Stimulated activated CD8-positive, alpha-beta memory T cell treated with anti-CD3 and anti-CD28 coated beads, Interleukin-12 subunit alpha, Interleukin-12 subunit beta, amount 100 ng/mL, for 4 hours (primary cell): Measurements from ENCODE around the gene FHAD1.

Source experiments
- DNase-seq: peaks from one replicate; pipeline ENCODE4 v3.0.0-alpha.2; 2020; ENCODE audit warnings: low read depth

The FHAD1 gene

DNA sequence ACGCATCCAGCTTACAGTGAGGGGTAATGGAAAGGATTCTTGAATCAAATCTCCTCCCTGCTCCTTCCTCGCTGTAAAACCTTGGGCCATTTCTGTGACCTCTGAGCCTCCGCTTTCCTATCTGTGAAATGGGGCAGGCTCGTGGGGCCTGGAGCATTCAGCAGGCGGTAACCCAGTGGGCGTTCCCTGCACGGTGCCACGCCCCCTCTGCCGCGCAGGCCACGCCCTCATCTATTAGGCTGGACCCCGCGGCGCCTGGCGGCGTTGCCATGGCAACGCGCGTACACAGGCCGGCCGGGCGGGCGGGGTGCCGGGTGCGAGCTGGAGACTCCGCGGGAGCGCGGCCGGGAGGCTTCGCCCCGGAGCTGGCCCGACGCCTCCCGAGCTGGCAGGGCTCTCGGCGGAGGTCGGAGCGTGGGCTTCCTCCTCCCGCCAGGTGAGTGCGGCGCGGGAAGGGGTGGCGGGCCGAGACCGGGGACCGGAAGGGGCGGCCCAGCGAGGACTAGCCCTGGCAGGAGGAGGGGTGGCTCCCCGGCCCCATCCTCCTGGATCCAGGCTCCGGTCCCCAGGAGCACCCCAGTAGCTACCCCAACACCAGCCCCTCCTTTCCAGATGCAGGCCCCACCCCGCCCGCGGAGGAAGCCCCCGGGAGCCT lies at the start of gene FHAD1:
Gene FHAD1 (plus strand): TSS at position 264 of the 655 bp plus-strand sequence. CDS start 4,562 bp downstream, outside the sequence.
- peak; percentile 35 for DNase-seq

- no peak for DNase-seq
Observed at GRCh38 chr1:15197591-15198447, 49.2 kb upstream of the FHAD1 start.

DNA sequence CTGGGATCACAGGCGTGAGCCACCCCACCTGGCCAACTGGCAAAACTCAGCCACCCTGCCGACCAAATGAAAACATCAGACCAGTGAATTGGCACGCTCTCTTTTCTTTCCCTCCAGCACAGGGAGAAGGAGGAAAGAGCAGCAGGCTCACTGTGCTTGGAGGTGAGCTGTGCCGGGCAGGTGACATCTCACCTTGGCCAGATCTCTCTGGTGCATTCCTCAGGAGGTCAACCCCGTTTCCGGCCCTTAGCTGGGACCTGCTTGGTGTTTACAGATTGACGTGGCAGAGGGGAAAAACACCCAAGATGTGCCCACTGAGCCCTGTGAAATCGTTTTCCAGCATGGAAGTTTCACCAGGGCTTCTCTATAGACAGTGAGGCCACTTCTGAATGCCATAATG lies 48.3 kb upstream of the FHAD1 start:
- no peak for DNase-seq

DNA sequence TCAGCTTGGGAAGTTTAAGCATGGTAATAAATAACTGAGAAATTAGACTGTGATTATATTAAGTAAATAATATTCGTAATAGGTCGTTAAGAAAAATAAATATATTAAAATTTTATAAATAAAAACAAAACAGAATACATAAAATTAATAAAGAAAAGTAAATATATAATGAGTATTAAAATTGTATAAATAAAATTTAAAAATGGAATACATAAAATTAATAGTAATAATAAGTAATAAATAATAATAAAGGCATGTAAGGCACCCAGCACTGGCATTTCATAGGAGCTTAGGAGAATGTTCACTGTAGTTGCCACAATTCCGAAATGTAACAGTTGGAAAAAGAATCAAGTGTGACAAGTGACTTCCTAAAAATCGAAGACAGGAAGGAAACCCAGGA lies 45.8 kb upstream of the FHAD1 start:
- DNase-seq: no peak

DNA sequence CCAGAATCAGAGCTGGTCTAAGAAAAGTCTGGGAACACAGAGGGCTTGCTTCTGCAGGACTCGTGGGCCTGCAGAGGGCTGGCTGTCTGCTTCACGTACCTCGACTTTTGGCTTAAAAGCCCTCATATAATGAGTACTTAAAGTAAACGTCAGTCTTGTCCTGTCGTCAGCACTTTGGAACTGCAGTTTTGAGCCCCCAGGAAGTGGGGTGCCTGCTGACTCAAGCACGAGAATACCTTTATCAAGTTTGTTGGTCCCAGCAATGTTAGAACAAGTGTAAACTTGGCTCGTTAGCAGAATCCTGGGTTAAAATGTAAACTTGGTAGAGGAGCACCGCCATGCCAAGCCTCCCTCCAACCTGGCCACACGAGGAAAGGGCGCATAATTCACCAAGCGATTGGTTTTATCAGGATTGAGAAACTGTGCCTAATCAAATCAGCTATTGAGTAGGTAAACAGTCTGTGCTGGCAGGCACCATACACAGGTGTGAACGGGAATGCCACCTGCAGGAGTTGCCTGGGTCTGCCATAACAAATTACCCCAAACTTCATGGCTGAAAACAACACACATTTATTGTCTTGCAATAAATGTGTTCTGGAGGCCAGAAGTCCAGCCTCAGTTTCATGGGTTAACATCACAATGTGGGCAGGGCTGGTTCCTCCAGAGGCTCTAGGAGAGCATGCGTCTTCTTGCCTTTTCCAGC lies 45.0 kb upstream of the FHAD1 start:
- no peak for DNase-seq

- no peak for DNase-seq
Observed at GRCh38 chr1:15204931-15205330, 42.1 kb upstream of the FHAD1 start.

DNA sequence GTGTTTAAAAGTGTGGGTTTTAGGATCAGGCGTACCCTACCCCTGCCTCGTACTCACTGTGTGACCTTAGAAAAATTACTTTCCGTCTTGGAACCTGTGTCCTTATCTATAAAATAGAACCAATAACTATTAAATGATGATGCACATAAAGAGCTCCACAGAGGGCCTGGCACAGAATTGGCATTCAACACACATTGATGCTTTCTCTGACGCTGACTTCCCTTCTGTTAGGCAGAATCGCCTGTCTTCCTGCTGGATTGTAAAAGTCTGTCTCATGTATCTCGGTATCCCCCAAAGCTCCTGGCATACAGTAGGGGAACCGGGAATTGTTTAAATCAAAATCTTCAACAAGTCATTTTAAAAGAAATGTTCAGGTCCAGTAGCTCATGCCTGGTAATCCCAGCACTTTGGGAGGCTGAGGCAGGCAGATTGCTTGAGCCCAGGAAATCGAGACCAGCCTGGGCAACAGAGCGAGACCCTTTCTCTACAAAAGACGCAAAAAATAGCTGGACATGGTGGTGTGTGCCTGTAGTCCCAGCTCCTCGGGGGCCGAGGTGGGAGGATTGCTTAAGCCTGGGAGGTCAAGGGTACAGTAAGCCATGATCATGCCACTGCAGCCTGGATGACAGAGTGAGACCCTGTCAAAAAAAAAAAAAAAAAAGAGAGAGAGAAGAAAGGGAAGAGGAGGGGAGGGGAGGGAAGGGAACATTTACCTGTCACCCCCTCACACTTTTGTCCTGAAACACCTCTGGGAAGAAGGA lies 41.3 kb upstream of the FHAD1 start:
- DNase-seq: no peak

DNA sequence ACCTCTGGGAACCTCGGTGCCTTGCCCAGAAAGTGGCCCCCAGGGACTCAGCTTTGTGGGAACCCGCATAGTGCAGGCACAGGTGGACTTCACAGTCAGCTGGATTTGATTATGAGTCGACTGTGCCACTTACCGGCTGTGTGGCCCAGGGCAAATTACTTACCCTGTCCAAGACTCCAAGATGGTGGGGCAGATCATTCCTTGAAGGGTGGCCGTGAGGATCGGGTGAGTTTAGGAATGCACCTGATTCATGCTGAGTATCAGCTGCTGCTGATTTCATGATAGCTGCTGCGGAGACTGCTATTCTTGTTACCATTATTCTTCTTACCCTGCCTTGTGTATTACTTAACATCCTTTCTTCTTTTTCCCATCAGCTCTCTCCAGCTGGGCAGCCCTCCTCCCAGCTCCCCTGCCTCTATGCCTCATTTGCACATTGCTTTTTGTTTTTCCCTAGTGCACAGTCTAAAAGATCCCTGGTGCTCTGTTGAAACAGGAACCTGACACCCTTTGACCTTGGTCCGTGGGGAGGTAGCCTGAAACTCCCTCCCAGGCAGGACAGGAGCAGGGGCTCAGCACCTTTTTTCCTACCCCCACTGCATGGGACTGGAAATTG lies 40.5 kb upstream of the FHAD1 start:
- DNase-seq: no peak

DNA sequence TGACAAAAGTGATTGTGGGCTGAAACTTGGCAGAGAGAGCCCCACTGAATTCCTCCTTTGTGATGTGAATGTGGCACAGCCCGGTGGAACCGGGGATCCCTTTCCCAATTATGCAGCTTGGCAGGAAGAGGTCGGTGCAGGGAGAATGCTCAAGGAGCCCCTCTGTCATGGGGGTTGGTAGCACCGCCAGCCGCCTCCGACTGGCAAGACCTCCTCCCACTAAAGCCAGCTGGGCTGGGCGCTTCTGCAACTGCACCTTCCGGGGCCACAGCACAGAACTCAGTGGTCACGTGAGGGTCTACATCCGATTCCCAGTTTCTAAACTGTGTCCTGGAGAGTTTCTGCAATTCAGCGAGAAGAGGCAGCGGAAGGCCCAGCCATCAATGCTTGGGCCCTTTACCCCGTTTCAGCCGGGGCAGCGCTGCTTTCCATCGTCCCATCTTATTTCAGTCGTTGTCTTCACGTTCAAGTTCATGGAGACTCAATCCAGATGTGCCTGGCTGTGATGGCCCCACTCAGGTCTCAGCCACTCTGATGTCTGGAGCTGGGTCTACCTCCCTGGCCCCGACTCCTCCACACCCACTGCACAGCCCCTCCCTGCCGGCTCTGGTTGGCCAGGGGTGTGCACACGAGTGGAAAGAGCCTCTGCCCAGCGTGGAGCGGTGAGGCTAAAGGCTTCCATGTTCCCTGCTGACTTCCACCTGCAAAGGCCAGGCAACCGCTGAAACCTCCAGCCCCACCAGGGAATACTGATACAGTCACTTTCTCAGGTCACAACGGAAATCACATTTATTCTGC lies 39.8 kb upstream of the FHAD1 start:
- no peak for DNase-seq

- no peak for DNase-seq
Observed at GRCh38 chr1:15207829-15208429, 39.1 kb upstream of the FHAD1 start.

- DNase-seq: no peak
Observed at GRCh38 chr1:15210651-15211375, 36.2 kb upstream of the FHAD1 start.

DNA sequence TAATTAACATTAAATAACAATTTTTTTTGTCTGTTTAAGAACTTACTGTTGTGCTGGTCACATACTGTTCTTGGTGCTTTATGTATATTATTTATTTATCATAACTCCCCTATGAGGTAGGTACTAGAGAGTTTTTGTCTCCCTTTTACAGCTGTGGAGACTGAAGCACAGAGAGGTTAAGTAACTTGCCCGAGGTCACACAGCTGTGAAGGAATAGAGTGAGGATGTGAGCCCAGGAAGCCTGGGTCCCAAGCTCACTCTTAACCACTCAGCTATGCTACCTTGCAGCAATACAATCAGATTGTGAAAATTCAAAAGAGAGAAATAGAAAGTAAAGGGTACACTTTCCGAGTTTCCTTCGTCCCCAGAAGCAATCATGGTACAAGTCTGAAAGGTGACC lies 35.6 kb upstream of the FHAD1 start:
- no peak for DNase-seq

DNA sequence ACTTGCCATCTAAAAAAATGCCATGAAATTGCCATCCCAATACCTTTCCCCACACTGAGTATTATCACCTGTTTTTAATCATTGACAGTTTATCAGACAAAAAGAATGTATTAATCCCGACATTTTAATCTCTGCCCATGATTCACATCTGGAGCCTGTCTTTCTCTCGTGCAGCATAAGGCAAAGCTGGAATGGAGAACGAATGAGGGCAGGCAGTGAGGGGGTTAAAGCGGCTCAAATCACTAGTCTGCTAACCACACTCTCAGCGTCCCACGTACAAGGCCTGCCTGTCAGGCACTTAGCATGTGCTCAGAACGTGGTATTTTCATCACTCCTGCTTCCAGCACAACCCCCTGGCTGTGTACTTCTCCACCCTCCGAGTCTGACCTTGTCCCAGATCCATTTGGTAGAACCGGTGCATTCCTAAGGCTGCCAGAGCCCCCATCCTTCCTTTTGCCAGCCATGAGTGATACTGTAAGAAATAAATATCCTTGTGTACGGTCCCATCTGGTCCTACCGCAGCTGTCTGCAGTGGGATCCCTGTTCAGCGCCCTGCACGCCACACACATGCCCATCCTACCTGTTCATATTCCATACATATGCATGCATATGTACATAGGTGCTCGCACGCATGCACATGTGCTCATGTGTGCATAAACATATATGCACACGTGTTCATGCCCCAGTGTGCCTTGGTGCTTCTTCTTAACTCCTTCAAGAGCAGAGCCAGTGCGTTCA lies 34.6 kb upstream of the FHAD1 start:
- no peak for DNase-seq

- no peak for DNase-seq
Observed at GRCh38 chr1:15212954-15213291, 34.1 kb upstream of the FHAD1 start.

DNA sequence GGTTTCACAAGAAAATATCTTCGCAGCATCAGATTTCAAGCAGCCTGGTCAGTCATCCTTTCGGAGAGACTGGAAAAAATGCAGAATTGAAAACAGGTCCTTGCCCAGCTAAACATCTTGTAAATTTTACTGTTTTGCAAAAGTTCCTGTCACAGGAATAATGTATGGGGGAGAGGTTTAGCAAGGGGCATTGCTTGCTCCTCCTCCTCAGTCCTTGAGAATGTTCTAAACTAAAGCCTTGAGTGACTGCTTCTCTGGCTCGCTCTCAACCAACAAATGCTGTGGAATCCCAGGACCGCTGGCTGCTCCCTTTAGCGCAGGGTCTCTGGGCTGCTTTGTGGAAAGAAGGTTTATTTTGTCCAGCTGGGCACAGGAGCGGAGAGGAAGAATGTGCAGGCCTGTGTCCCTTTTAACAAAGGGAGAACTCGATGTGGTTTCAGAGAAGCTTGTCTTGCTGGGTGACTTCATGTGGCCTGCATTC lies 33.6 kb upstream of the FHAD1 start:
- DNase-seq: no peak

- no peak for DNase-seq
Observed at GRCh38 chr1:15214527-15214926, 32.5 kb upstream of the FHAD1 start.

- no peak for DNase-seq
Observed at GRCh38 chr1:15215116-15215515, 31.9 kb upstream of the FHAD1 start.

DNA sequence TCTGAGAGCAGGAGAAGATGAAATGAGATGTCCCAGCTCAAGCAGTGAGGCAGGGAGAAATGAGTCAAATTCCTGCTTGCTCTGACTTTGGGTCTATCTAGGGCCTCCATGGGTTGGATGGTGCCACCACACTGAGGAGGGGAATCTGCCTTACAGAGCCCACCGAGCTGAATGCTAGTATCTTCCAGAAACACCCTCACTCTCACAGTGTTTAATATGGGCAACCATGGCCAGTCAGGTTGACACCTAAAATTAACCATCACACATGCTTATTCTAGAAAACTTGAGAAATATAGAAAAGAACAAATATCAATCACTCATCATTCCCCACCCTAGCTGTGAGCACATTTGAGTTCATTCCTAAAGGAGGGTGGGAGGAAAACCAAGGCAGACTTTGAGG lies 29.4 kb upstream of the FHAD1 start:
- no peak for DNase-seq
